ENCODE results near the gene TDRD7.

Gene TDRD7

GRCh38 chr9:97534185-97534584 lies 122.3 kb downstream of the TDRD7 start:
- FAIRE-seq: no peak

- no peak for FAIRE-seq
Observed at GRCh38 chr9:97534961-97535594, 123.2 kb downstream of the TDRD7 start.

GRCh38 chr9:97535771-97536170 lies 123.9 kb downstream of the TDRD7 start:
- no peak for FAIRE-seq

GRCh38 chr9:97536480-97536879 lies 124.6 kb downstream of the TDRD7 start:
- no peak for FAIRE-seq

GRCh38 chr9:97543561-97543960 lies 131.7 kb downstream of the TDRD7 start:
- no peak for FAIRE-seq

GRCh38 chr9:97545486-97545885 lies 133.6 kb downstream of the TDRD7 start:
- FAIRE-seq: no peak
